Hepatocyte (in vitro differentiated cells): ENCODE data around the gene PLEKHG4B. TPM values are rescaled to one million over a fixed set of nuclear protein-coding genes. Genes with fewer than 3 reads are reported as not detected.

ENCODE experiments used
- DNase-seq: peaks from one replicate; pipeline ENCODE4 v3.0.0-alpha.2; 2016; ENCODE audit warnings: low spot score
- H2AFZ ChIP-seq: fragments of 200-600 bp; sonication (generic); 2 replicates; pipeline ENCODE4 v1.6.0; 2016; ENCODE audit warnings: antibody characterized with exemption, mild to moderate bottlenecking
- H3K27ac ChIP-seq: fragments of 200-600 bp; sonication (generic); 2 replicates; pipeline ENCODE4 v1.5.1; 2016; ENCODE audit warnings: mild to moderate bottlenecking
- H3K27me3 ChIP-seq: fragments of 200-600 bp; sonication (generic); 2 replicates; pipeline ENCODE4 v1.6.1; 2016
- H3K36me3 ChIP-seq: fragments of 200-600 bp; sonication (generic); replicated peaks from 2 replicates; pipeline ENCODE4 v1.5.1; 2016; ENCODE audit warnings: low read depth; ENCODE audit not compliant: insufficient read depth
- H3K4me1 ChIP-seq: fragments of 200-600 bp; sonication (generic); 2 replicates; pipeline ENCODE4 v1.5.1; 2016; ENCODE audit warnings: mild to moderate bottlenecking, moderate library complexity; ENCODE audit not compliant: insufficient read depth
- H3K4me2 ChIP-seq: fragments of 200-600 bp; sonication (generic); 2 replicates; pipeline ENCODE4 v1.6.0; 2016
- H3K4me3 ChIP-seq: fragments of 200-600 bp; sonication (generic); 2 replicates; pipeline ENCODE4 v1.5.1; 2016; ENCODE audit warnings: mild to moderate bottlenecking
- H3K79me2 ChIP-seq: fragments of 200-600 bp; sonication (generic); 2 replicates; pipeline ENCODE4 v1.6.0; 2017; ENCODE audit warnings: mild to moderate bottlenecking
- H3K9me2 ChIP-seq: fragments of 200-600 bp; sonication (generic); replicated peaks from 2 replicates; pipeline ENCODE4 v1.6.0; 2017; ENCODE audit warnings: mild to moderate bottlenecking; ENCODE audit not compliant: insufficient read depth
- H3K9me3 ChIP-seq: fragments of 200-600 bp; sonication (generic); 2 replicates; pipeline ENCODE4 v1.5.1; 2016; ENCODE audit warnings: low read depth, mild to moderate bottlenecking
- H4K20me1 ChIP-seq: fragments of 200-600 bp; sonication (generic); 2 replicates; pipeline ENCODE4 v1.6.0; 2016; ENCODE audit warnings: mild to moderate bottlenecking; ENCODE audit not compliant: insufficient read depth, poor library complexity, severe bottlenecking
- EZH2 ChIP-seq: fragments of 200-600 bp; sonication (generic); IDR thresholded peaks from 2 replicates; pipeline ENCODE4 v1.6.1; 2016; ENCODE audit warnings: antibody characterized with exemption, mild to moderate bottlenecking, borderline replicate concordance
- EZH2phosphoT487 ChIP-seq: fragments of 200-600 bp; sonication (generic); IDR thresholded peaks from one replicate; pipeline ENCODE4 v1.6.1; 2018; ENCODE audit warnings: antibody characterized with exemption, mild to moderate bottlenecking, low read depth, moderate library complexity; ENCODE audit not compliant: unreplicated experiment, severe bottlenecking
- whole genome bisulfite sequencing: methylation state at CpG from one replicate; pipeline ENCODE4 v1.1.6; 2016; ENCODE audit warnings: low lambda C conversion rate; ENCODE audit errors: missing lambda C conversion rate; 5-methylcytosine and 5-hydroxymethylcytosine counted together
- polyA plus RNA-seq: library from polyadenylated mRNA; unstranded; fragments of >200 nt; fragmentation: Nextera tagmentation; extraction: Ambion mirVana; gene quantifications from 2 replicates; pipeline ENCODE4 v1.2.1, GENCODE V29; 2016
- total RNA-seq: library from RNA; depleted of rRNA; stranded (reverse); fragments of >200 nt; gene quantifications from 2 replicates; pipeline ENCODE4 v1.2.3, GENCODE V29; 2014
- TF ChIP-seq, protein P1 (sequence below): fragments of 200-600 bp; sonication (generic); IDR thresholded peaks from 2 replicates; pipeline ENCODE4 v1.5.1; 2016; ENCODE audit warnings: antibody characterized with exemption, mild to moderate bottlenecking; ENCODE audit not compliant: poor library complexity

Gene PLEKHG4B
- total and polyA plus RNA-seq, 2 experiments from 2014 or later = 3.6 to 4.0 TPM

DNA sequence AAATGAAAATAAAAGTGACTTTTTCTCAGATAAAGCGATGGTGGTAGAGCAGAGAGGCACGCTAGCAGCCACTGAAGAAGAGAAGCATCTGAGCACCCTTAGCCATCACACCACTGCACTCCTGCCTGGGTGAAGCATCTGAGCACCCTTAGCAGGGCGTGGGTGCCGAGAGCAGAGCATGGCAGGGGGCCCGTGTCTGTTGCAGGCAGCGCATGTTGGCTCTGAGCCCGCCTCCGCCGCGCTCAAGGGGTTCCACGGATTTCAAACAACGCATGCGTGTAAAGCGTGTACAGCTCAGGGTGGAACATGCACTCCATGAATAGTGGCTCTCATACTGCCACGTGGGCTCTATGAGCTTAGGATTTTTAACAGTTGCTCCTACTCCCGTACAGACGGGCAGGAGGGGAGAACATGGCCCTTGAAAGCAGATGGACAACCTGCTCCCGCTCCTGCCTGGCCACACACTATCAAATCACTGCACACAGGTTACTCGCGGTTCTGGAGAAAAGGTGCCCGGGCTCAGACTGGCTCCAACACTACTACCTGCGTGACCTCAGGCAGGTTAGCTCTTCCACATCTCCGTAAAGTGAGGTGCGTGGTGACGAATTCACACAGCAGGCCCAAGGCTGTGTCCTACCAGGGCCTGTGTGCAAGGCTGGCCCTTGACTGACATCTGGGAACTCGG is 111.4 kb downstream of the PLEKHG4B start:
- peaks cover 17% of the 10 kb centered on the region for H4K20me1 ChIP-seq
- H3K9me2 ChIP-seq = no peaks in the 10 kb centered on the region
- DNase-seq = no peak
- no peak overlapping the region for H2AFZ ChIP-seq
- H3K9me3 ChIP-seq = no peaks in the 10 kb centered on the region
- TF ChIP-seq, protein P1, sequence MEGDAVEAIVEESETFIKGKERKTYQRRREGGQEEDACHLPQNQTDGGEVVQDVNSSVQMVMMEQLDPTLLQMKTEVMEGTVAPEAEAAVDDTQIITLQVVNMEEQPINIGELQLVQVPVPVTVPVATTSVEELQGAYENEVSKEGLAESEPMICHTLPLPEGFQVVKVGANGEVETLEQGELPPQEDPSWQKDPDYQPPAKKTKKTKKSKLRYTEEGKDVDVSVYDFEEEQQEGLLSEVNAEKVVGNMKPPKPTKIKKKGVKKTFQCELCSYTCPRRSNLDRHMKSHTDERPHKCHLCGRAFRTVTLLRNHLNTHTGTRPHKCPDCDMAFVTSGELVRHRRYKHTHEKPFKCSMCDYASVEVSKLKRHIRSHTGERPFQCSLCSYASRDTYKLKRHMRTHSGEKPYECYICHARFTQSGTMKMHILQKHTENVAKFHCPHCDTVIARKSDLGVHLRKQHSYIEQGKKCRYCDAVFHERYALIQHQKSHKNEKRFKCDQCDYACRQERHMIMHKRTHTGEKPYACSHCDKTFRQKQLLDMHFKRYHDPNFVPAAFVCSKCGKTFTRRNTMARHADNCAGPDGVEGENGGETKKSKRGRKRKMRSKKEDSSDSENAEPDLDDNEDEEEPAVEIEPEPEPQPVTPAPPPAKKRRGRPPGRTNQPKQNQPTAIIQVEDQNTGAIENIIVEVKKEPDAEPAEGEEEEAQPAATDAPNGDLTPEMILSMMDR = no peak
- TF ChIP-seq EZH2 = no peak
- TF ChIP-seq EZH2phosphoT487 = no peak
- 99% methylated on average over 26 of the region's 26 CpGs for WGBS
- no peak overlapping the region for H3K27ac ChIP-seq
- H3K4me2 ChIP-seq = no peak overlapping the region
- no peaks in the 10 kb centered on the region for H3K36me3 ChIP-seq
- no peak overlapping the region for H3K4me3 ChIP-seq
- no peaks in the 10 kb centered on the region for H3K27me3 ChIP-seq
- H3K79me2 ChIP-seq = peaks cover 31% of the 10 kb centered on the region
- no peaks in the 10 kb centered on the region for H3K4me1 ChIP-seq

DNA sequence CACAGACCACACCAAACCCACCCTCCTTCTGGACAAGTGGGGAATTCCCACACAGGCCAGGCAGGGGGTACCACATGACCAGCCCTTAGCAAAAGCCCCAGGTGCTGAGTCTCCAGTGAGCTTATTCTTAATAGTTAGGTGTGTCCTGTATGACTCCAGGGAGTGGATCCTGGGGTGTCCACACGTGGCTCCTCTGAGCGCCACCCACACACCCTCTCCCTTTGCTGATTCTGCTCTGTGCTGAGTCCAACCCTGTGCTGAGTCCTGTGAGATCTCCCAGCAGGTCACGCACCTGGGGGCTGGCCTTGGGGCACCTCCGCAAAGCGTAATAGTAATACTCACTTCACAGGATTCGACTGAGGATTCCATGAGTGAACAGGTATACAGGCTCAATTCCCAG is 112.0 kb downstream of the PLEKHG4B start:
- Histone ChIP-seq H3K27me3 (no peaks in the 10 kb centered on the region), H3K9me2 (no peaks in the 10 kb centered on the region), H3K36me3 (no peaks in the 10 kb centered on the region), H3K9me3 (no peaks in the 10 kb centered on the region), H3K79me2 (peaks cover 36% of the 10 kb centered on the region), H3K4me3 (no peak overlapping the region), H3K4me2 (no peak overlapping the region), H3K27ac (no peak overlapping the region), H3K4me1 (no peaks in the 10 kb centered on the region), H4K20me1 (peaks cover 22% of the 10 kb centered on the region), H2AFZ (no peak overlapping the region)
- TF ChIP-seq, protein P1 = no peak
- TF ChIP-seq EZH2 = no peak
- TF ChIP-seq EZH2phosphoT487 = no peak
- no peak for DNase-seq
- WGBS = 97% methylated on average over 6 of the region's 6 CpGs

DNA sequence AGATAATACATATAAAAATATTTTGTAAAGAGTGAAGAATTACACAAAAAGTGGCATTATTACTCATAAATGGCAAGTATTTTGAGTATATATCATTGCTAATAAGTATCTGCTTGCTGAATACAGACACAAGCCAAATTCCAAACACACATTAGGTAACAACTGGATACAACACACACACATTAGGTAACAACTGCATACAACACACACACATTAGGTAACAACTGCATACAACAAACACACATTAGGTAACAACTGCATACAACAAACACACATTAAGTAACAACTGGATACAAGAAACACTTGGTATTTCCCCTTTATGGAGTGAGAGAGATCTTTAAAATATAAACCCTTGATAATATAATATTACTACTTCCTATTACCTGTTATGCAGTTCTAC is 112.5 kb downstream of the PLEKHG4B start:
- TF ChIP-seq EZH2phosphoT487 = no peak
- TF ChIP-seq, protein P1 = no peak
- TF ChIP-seq EZH2 = no peak
- peaks cover 22% of the 10 kb centered on the region for H4K20me1 ChIP-seq
- no peak overlapping the region for H2AFZ ChIP-seq
- H3K9me3 ChIP-seq = no peaks in the 10 kb centered on the region
- no peaks in the 10 kb centered on the region for H3K4me1 ChIP-seq
- DNase-seq = no peak
- H3K27ac ChIP-seq = no peak overlapping the region
- no peaks in the 10 kb centered on the region for H3K27me3 ChIP-seq
- H3K79me2 ChIP-seq = peaks cover 36% of the 10 kb centered on the region
- H3K9me2 ChIP-seq = no peaks in the 10 kb centered on the region
- H3K4me2 ChIP-seq = no peak overlapping the region
- H3K4me3 ChIP-seq = no peak overlapping the region
- no peaks in the 10 kb centered on the region for H3K36me3 ChIP-seq
